ENCODE results near the gene CCDC88B. TPM values are rescaled to one million over a fixed set of nuclear protein-coding genes. Genes with fewer than 3 reads are reported as not detected.
A peak's percentile ranks its signal among the peaks of the same experiment; 100 is the strongest.

CCDC88B gene
- total and polyA plus RNA-seq, 9 of the 15 experiments (the other 6 are each of a cell fraction or from before 2014, with no cell fraction given): 0.13 to 18.1 (median 7.9) TPM

DNA sequence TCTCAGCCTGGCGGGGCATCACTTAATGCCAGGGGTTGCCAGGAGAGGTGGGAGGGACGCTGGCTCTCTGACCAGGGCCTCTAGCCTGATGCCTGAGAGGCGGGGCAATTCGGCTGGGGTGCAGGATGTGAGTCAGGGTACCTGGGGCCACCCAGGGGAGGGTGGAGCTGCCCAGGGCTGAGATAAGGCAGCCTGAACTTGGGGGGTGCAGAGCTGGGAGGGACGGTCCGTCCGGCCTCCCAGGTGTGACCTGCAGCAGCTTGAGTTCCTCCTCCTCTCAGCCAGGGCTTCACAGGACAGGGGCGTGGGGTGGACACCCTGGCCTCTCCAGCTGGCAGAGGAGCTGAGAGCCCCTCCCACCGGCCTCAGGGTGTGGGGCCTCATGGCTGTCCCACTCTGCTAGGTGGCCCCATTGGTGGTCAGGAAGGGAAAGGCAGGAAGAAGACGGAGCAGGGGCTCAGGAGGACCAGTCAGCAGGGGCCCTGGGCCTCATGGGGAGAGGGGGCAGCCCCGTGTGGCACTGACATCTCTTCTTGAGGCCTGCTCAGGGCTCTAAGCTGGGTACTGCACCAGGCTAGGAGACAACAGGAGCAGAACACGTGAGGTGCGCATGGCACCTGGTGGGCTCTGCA, 18.0 kb downstream of the CCDC88B start (continued):
- TF ChIP-seq, protein P1, sequence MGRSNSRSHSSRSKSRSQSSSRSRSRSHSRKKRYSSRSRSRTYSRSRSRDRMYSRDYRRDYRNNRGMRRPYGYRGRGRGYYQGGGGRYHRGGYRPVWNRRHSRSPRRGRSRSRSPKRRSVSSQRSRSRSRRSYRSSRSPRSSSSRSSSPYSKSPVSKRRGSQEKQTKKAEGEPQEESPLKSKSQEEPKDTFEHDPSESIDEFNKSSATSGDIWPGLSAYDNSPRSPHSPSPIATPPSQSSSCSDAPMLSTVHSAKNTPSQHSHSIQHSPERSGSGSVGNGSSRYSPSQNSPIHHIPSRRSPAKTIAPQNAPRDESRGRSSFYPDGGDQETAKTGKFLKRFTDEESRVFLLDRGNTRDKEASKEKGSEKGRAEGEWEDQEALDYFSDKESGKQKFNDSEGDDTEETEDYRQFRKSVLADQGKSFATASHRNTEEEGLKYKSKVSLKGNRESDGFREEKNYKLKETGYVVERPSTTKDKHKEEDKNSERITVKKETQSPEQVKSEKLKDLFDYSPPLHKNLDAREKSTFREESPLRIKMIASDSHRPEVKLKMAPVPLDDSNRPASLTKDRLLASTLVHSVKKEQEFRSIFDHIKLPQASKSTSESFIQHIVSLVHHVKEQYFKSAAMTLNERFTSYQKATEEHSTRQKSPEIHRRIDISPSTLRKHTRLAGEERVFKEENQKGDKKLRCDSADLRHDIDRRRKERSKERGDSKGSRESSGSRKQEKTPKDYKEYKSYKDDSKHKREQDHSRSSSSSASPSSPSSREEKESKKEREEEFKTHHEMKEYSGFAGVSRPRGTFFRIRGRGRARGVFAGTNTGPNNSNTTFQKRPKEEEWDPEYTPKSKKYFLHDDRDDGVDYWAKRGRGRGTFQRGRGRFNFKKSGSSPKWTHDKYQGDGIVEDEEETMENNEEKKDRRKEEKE (IDR thresholded peaks at IDR 0.05; ENCODE audit: borderline replicate concordance in 1 of 2, control insufficient read depth in 1 of 2, low read depth in 2 of 2, low read length in 1 of 2): no peak
- no peak for TF ChIP-seq SMARCB1 (IDR thresholded peaks at IDR 0.05; ENCODE audit: insufficient read length, low read depth)
- TF ChIP-seq NRF1 (conservative IDR thresholded peaks at IDR 0.05 in 1 of 2, IDR thresholded peaks at IDR 0.05 in 1 of 2): peak; percentile 38 to 40; a peak in 2 of 4 replicates
- TF ChIP-seq POLR2G (IDR thresholded peaks at IDR 0.05; ENCODE audit: low read depth, low read length): peak; percentile 53; the same call in 1 of the 2 replicates
- no peak for TF ChIP-seq ZNF77 (CRISPR knock-in tag; IDR thresholded peaks at IDR 0.05)
- TF ChIP-seq MCM5 (IDR thresholded peaks at IDR 0.05; ENCODE audit: low read depth): no peak
- no peak for TF ChIP-seq XRCC4 (IDR thresholded peaks at IDR 0.05; ENCODE audit: extremely low read depth, insufficient read depth, insufficient read length)
- TF ChIP-seq, protein P2, sequence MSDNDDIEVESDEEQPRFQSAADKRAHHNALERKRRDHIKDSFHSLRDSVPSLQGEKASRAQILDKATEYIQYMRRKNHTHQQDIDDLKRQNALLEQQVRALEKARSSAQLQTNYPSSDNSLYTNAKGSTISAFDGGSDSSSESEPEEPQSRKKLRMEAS (CRISPR knock-in tag; IDR thresholded peaks at IDR 0.05): no peak
- TF ChIP-seq MBD2 (IDR thresholded peaks at IDR 0.05; ENCODE audit: borderline replicate concordance, low read depth): 0 out of 2 replicates have a peak, but pooled peaks have one; percentile 26
- TF ChIP-seq ZNF445 (CRISPR knock-in tag; IDR thresholded peaks at IDR 0.05; ENCODE audit: low read depth): no peak
- TF ChIP-seq, protein P3, sequence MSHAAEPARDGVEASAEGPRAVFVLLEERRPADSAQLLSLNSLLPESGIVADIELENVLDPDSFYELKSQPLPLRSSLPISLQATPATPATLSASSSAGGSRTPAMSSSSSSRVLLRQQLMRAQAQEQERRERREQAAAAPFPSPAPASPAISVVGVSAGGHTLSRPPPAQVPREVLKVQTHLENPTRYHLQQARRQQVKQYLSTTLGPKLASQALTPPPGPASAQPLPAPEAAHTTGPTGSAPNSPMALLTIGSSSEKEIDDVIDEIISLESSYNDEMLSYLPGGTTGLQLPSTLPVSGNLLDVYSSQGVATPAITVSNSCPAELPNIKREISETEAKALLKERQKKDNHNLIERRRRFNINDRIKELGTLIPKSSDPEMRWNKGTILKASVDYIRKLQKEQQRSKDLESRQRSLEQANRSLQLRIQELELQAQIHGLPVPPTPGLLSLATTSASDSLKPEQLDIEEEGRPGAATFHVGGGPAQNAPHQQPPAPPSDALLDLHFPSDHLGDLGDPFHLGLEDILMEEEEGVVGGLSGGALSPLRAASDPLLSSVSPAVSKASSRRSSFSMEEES (CRISPR knock-in tag; IDR thresholded peaks at IDR 0.05): no peak
- TF ChIP-seq GTF2E2 (tag; IDR thresholded peaks at IDR 0.05): no peak
- no peak for TF ChIP-seq NR4A1 (CRISPR knock-in tag; IDR thresholded peaks at IDR 0.05)
- no peak for TF ChIP-seq NR4A1 (tag; IDR thresholded peaks at IDR 0.05)
- no peak for TF ChIP-seq SAP30 (IDR thresholded peaks at IDR 0.05; ENCODE audit: borderline replicate concordance, insufficient read depth, low read depth, low read length, poor library complexity, severe bottlenecking)
- no peak for TF ChIP-seq PCBP2 (IDR thresholded peaks at IDR 0.05; ENCODE audit: low read depth, low read length, poor library complexity, severe bottlenecking)
- TF ChIP-seq NEUROD1 (IDR thresholded peaks at IDR 0.05; ENCODE audit: borderline replicate concordance, low read depth, low read length, partially characterized antibody): peak; percentile 28
- no peak for TF ChIP-seq ETS2 (tag; IDR thresholded peaks at IDR 0.05; ENCODE audit: borderline replicate concordance, poor library complexity, severe bottlenecking)
- TF ChIP-seq ZBTB8A (IDR thresholded peaks at IDR 0.05; ENCODE audit: partially characterized antibody): no peak
- no peak for TF ChIP-seq NCOA2 (IDR thresholded peaks at IDR 0.05; ENCODE audit: partially characterized antibody in 2 of 2)
- TF ChIP-seq SMARCE1 (IDR thresholded peaks at IDR 0.05): peak; percentile 51; the same call in 1 of the 2 replicates
- TF ChIP-seq KAT8 (IDR thresholded peaks at IDR 0.05; ENCODE audit: low read depth): no peak
- no peak for TF ChIP-seq PTBP1 (IDR thresholded peaks at IDR 0.05; ENCODE audit: low read depth, low read length)
- no peak for TF ChIP-seq RNF2 (IDR thresholded peaks at IDR 0.05)
- peak; percentile 73; the same call in 1 of the 2 replicates for TF ChIP-seq ZEB2 (IDR thresholded peaks at IDR 0.05)
